ENCODE measurements around the gene BIVM. TPM values are rescaled to one million over a fixed set of nuclear protein-coding genes. Genes with fewer than 3 reads are reported as not detected.
"Not testable (repeated sequence)": the region's sequence is repeated elsewhere in the genome, so short reads cannot be mapped to it uniquely, and the experiment has no call there.

The BIVM gene, protein sequence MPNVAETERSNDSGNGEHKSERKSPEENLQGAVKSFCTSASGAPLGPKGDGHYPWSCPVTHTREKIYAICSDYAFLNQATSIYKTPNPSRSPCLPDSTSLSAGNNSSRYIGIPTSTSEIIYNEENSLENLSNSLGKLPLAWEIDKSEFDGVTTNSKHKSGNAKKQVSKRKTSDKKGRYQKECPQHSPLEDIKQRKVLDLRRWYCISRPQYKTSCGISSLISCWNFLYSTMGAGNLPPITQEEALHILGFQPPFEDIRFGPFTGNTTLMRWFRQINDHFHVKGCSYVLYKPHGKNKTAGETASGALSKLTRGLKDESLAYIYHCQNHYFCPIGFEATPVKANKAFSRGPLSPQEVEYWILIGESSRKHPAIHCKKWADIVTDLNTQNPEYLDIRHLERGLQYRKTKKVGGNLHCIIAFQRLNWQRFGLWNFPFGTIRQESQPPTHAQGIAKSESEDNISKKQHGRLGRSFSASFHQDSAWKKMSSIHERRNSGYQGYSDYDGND
- 13.2 and 56.8 TPM in 2 replicates for total RNA-seq

DNA sequence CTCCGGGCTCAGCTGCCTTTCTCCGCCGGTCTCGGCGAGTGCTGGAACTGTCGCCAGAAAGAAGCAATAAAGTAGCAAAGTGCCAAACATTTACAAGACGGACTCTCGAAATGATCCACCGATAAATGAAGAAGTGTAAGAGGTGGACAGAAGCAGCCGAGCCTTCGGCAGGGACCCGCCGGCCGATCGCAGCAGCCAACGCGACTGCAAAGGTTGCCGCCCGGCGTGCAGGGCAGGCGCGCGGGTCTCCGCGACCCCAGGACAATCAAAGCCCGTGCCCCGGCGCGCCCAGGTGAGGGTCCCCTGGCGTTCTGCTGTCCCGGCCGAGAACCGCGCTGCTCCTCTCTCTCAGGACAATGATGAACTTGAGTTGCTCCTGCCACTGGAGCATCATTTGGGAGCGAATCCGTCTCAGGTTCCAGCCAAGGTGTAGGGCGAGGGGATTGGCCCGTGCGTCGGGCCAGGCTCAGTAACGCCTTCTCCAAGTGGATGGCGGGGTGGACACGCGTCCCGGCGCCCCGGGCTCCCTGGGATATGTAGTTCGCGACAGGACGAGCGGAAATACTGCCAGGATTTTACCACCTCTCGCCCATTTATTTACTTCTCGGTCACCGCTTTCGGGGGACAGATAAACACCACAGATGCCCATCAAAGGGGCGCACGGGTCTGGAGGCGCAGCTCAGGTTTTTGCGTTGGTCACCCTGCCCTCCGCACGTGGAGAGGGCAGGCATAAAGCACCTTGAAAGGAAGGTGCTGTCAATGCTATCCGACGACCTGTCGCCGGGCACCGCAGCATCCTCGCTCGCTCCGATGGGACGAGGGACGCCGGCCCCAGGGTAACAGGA is at the start of gene BIVM, which contains the start of gene POGLUT2:
Gene BIVM (plus strand): TSS at position 539 of the 845 bp plus-strand sequence. CDS start 8,149 bp downstream, outside the sequence.
Gene POGLUT2 (minus strand): TSS at position 396 of the 845 bp plus-strand sequence. CDS start 306 bp downstream, at position 90.
- DNase-seq (ENCODE audit: low read depth), result peak; percentile 86

DNA sequence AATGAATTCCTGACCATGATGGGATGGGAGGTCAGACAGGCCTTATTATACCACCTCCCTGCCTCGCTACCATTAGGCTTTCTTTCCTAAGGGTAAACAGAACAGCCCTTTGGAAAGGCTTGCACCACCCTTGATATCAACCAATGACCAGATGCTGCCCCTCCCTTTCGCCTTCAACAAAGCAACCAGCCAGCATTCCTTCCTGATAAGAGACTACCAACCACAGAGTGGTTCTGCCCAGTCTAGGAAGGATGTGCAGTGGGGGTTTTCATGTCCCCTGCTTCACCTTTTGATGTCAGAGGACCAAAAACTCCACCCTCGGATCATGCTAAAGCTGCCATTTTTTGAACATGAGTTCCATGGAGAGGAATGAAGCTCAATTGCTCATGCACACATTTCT is 47.0 kb upstream of the BIVM start:
- DNase-seq (ENCODE audit: low read depth), result no peak

DNA sequence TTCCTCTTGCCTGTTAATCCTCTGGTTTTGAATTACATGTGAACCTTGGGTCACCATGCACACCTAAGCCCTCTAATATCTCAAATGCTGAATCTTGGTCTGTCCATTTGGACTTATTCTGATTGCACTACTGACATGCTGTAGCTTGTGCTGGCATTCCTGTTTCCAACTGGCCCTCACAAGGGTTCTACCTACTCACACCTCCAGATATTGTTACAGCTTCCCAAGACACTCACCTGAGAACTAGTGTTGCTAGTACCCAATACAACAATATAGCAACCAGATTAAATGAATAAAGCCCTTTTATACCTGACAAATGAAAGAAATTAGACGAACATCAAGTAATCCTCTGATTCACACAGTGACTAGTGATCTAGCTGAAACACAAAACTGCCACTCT is 41.9 kb upstream of the BIVM start:
- DNase-seq (ENCODE audit: low read depth), result no peak

GRCh38 chr13:102758842-102759241 is 40.1 kb upstream of the BIVM start:
- no peak for DNase-seq (ENCODE audit: low read depth)

DNA sequence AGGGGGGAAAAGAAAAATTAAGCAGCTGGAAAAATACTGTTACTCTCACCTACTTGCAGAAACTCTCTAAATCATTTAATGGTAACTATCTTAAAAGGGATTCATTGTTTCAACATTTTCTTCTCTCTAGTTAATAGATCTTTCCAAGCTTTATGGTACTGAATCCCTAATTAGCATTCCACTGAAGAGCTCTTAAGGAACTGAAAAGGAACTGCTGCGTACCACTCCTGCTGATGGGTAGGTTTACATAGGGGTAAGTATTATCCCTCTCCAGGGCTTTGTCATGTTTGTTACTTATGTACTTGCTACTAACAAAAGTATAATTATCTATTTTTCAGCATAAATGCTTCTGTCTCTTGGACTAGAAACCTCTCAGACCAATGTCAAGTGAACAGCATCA is 37.8 kb upstream of the BIVM start:
- DNase-seq (ENCODE audit: low read depth), result no peak

DNA sequence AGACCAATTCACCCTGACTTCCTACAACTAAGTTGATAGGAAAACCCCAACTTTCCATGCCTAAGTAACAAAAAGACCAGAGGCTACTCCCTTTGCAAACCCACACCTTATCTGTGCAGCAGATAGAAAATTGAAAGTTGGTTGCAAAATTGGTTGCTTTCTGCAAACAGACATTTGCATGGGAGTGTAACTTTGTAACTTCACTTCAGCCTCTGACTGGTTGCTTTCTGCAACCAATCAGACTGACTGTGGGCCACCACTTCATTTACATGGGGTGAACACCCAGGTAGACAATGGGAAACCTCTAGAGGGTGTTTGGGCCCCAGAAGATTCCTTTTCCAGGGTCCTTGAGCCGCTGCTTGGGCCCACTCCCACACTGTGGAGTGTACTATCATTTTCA is 35.2 kb upstream of the BIVM start:
- no peak for DNase-seq (ENCODE audit: low read depth)

- no peak for DNase-seq (ENCODE audit: low read depth)
These were observed 30.0 kb upstream of the BIVM start for GRCh38 chr13:102768909-102769308.

DNA sequence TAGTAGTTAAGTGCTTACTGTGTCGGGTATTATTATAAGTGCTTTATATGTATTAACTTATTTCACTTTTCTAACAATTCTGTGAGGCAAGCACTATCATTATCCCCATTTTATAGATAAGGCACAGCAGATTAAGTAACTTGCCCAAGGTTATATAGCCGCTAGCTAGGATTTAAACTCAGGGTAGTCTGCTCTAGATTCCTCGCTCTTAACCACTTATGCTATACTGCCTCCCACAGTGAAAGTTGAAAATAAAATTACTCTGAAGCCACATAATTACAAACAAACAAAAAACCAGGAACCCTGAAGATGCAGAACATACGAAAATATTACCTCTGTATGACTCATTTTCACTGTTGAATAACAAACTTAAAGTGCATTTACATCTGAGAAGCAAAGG is 29.2 kb upstream of the BIVM start:
- DNase-seq (ENCODE audit: low read depth), result peak; percentile 17

DNA sequence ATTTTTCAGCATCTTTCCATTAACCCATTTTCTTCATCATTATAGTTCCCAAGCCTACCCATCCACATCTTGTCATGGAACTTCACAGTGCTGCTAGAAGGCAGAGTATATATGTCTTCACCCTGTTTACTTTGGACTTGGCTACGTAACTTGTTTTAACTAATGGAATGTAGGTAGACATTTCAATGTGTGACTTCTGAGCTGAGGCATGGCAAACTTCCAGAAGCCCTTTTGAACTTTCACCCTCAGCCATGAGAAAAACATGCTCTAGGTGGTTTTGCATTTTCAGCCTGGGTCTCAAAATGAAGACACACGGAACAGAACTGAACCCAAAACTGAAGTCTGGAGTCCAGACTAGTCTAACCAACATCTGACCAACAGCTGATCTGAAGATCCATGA is 28.5 kb upstream of the BIVM start:
- DNase-seq (ENCODE audit: low read depth), result peak; percentile 66

DNA sequence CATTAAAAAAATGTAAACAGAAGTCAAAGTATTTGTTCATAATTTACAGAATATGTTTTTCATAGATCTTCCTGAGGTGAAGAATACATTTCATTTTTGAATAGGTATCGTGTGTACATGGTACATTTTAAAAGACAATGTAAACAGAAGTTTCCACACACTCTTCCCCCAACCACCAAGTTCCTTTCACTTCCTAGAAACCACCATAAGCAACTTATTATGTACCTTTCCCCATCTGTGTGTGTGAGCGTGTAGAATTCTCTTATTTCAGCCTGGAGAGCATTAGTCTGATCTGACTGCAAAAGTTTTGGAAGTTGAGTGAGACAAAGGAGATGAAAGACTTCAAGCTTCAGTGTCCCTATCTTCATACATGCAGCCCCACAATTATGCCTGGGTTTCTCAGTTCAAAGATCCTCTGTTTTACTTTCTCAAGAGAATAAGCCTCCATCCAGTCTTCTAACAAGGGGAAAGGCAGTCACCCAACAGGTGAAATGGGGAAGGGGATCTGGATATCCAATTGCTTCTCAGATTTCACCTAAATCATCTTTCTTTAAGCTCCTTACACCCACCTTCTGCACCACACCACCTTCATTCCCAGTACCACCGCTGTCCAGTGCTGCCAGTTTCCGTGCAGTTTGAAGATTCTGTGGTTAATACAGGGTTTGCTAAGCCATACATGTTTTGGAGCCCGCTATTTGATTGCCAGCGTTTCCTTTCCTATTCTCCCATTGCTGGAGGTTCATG is 27.4 kb upstream of the BIVM start:
- no peak for DNase-seq (ENCODE audit: low read depth)

GRCh38 chr13:102772042-102772425 is 26.9 kb upstream of the BIVM start:
- no peak for DNase-seq (ENCODE audit: low read depth)

DNA sequence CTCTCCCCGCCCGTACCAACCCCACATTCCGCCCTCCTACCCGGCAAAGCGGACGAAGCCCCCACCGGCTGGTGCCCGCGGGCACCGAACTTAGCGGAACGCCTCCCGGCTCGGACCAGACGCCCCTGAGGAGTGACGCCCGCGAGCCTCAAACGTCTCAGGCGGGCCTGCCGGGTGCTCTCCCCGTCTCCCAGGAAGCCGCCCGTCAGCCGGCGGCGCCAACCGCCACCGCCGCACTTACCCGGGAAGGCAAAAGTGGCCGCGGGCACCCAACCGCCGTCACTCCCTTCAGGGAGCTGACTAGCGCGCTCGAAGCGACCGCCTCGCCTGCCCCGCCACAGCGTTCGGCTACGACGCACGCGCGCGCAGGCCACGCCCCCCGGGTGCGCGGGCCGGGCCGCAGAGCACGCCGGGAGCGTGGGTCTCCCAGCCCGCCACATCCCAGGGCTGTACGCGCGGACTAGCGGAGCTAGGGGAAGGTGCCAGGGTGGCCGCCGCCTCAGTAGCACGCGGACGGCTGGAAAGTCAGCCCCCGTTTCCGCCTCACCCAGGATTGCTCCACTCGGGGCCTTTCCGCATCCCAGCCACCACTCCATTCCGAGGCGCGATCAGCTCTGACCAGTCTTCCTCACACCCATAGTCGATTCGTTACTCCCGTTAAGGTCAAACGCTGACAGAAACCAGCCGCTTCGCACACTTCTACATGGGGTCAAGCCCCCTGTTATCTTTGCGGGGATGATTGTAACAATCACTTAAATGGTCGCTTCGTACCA is 25.3 kb upstream of the BIVM start, which contains the start of gene TEX30:
Gene TEX30 (minus strand): TSS at position 346 of the 773 bp plus-strand sequence. CDS start 3,760 bp downstream, outside the sequence.
- DNase-seq (ENCODE audit: low read depth), result peak; percentile 50

GRCh38 chr13:102774214-102774568 is 24.7 kb upstream of the BIVM start:
- DNase-seq (ENCODE audit: low read depth), result no peak

DNA sequence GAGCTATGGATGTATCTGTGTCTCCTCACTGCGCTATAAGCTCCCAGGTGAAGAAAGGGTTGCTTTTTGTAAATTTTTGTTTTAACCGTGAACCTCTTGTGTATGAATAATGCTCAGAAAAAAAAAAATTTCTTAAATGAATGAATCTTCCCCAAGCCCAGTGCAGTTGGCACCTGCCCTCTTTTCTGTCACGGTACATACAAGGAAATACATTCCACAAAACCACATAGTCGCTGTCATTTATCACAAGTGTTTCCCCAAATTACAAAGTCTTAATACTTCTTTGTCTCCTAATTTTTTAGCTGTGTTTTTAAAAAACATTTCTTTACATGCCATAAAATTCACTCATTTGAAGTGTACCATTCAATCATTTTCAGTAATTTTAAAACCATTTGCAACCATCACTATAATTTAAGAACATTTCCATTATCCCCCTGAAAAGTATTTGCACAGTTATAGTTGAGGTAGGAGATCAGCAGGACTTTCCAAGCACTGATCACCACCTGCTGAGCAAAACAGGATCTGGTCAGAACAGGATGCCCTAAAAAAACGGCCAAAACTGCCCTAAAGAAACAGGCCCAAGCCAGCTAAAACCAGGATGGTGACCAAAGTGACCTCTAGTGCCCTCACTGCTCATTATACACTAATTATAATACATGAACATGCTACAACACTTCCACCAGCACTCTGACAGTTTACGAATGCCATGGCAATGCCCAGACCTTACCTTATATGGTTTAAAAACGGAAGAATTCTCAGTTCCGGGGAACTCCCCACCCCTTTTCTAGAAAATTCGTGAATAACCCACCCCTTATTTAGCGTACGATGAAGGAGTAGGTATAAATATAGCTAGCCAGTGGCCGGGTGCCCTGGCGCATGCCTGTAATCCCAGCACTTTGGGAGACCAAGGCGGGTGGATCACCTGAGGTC is 24.1 kb upstream of the BIVM start:
- peak; percentile 81 for DNase-seq (ENCODE audit: low read depth)

- no peak for DNase-seq (ENCODE audit: low read depth)
These were observed 22.6 kb upstream of the BIVM start for GRCh38 chr13:102776271-102776670.

- no peak for DNase-seq (ENCODE audit: low read depth)
These were observed 21.2 kb upstream of the BIVM start for GRCh38 chr13:102777736-102778135.

GRCh38 chr13:102779436-102780159 is 19.3 kb upstream of the BIVM start:
- no peak for DNase-seq (ENCODE audit: low read depth)

DNA sequence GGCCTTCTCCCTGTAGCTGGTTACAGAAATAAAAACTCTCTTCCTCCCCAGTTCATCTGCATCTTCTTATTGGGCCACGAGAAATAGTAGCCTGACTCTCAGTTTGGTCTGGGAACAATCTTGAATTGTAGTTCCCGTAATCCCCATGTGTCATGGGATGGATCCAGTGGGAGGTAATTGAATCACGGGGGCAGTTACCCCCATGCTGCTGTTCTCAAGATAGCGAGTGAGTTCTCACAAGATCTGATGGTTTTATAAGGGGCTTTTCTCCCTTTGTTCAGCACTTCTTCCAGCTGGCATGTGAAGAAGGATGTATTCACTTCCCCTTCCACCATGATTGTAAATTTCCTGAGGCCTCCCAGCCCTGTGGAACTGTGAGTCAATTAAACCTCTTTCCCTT is 18.3 kb upstream of the BIVM start:
- not testable (repeated sequence) for DNase-seq (ENCODE audit: low read depth)

DNA sequence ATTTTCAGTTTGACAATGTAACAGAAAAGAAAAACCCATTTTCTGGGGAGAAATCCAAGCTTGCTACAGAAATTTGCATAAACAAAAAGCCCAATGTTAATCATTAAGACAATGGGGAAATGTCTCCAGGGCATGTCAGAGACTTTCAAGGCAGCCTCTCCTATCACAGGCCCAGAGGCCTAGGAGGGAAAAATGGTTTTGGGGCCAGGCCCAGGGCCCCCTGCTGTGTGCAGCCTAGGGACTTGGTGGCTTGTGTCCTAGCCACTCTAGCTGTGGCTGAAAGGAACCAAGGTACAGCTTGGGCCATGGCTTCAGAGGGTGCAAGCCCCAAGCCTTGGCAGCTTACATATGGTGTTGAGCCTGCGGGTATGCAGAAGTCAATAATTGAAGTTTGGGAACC is 17.3 kb upstream of the BIVM start:
- DNase-seq (ENCODE audit: low read depth), result no peak

All from renal cortical epithelial cell (primary cell).